GM12878 (cell line): ENCODE data around the gene BMPR2. TPM values are rescaled to one million over a fixed set of nuclear protein-coding genes. Genes with fewer than 3 reads are reported as not detected.

Experiments
- ATAC-seq: fragments of 200-7000 bp; cut with Tn5 transposase; 3 replicates; pipeline ENCODE4 v1.9.1; 2020; ENCODE audit warnings: mild to moderate bottlenecking, moderate library complexity
- BruUV-seq: library from RNA; stranded (reverse); fragments of 400-500 nt; replicated peaks from 2 replicates; lab custom pipeline; 2021; lab: Mats Ljungman, UMichigan
- CTCF ChIA-PET: fragments of 300-600 bp; sonication (Branson Sonifier 250); formaldehyde crosslinking; extraction: SDS; loops from one replicate; lab custom pipeline; 2021; ENCODE audit warnings: inconsistent platforms; lab: Yijun Ruan, JAX
- POLR2A ChIA-PET: fragments of 350-600 bp; formaldehyde crosslinking; extraction: SDS; loops from one replicate; lab custom pipeline; 2021; ENCODE audit warnings: inconsistent platforms; lab: Charles Lee
- RAD21 ChIA-PET: fragments of 300-600 bp; sonication (Branson Sonifier 250); formaldehyde crosslinking; loops from one replicate; lab custom pipeline; 2023; ENCODE audit warnings: antibody characterized with exemption; ENCODE audit not compliant: unreplicated experiment; lab: Charles Lee
- SMC1A ChIA-PET: fragments of 300-600 bp; sonication (Branson Sonifier 250); formaldehyde crosslinking; loops from one replicate; lab custom pipeline; 2023; ENCODE audit not compliant: unreplicated experiment, uncharacterized antibody; lab: Charles Lee
- DNase-seq: peaks from one replicate; pipeline ENCODE4 v3.0.0-alpha.2; 2011; ENCODE audit warnings: low read depth, low spot score
- FAIRE-seq: peaks from 3 replicates; lab custom pipeline; 2011; peaks lifted over from hg19 to GRCh38; lab: Jason Lieb, UNC
- H2AFZ ChIP-seq: 2 replicates; pipeline ENCODE4 v1.6.0; 2011; ENCODE audit warnings: low read depth, low read length, control low read depth; ENCODE audit not compliant: control insufficient read depth
- H3K27ac ChIP-seq: 2 replicates; pipeline ENCODE4 v1.5.1; 2011; ENCODE audit warnings: control low read depth; ENCODE audit not compliant: control insufficient read depth, insufficient read depth
- H3K27me3 ChIP-seq, 2 experiments: replicated peaks in 1 of 2; 2 replicates each; pipeline versions ENCODE4 v1.6.0 to v1.6.1; 2011; ENCODE audit warnings: low read length in 1 of 2; ENCODE audit not compliant: control insufficient read depth in 2 of 2, insufficient read depth in 2 of 2
- H3K36me3 ChIP-seq, 2 experiments: 2 replicates each; pipeline ENCODE4 v1.5.1; 2011; ENCODE audit warnings: low read length in 1 of 2; ENCODE audit not compliant: control insufficient read depth in 2 of 2, insufficient read depth in 2 of 2
- H3K4me1 ChIP-seq: 2 replicates; pipeline ENCODE4 v1.6.1; 2011; ENCODE audit warnings: mild to moderate bottlenecking, low read length, moderate library complexity, mixed read lengths; ENCODE audit not compliant: control insufficient read depth, insufficient read depth
- H3K4me2 ChIP-seq: 2 replicates; pipeline ENCODE4 v1.6.0; 2011; ENCODE audit warnings: control low read depth; ENCODE audit not compliant: control insufficient read depth, insufficient read depth
- H3K4me3 ChIP-seq: fragments of 200-600 bp; sonication (generic); 2 replicates; pipeline ENCODE4 v1.5.1; 2016
- H3K79me2 ChIP-seq: 2 replicates; pipeline ENCODE4 v1.6.0; 2011; ENCODE audit warnings: low read length; ENCODE audit not compliant: control insufficient read depth, insufficient read depth
- H3K9ac ChIP-seq: 2 replicates; pipeline ENCODE4 v1.8.0; 2011; ENCODE audit warnings: low read length, control low read depth, mixed read lengths; ENCODE audit not compliant: control insufficient read depth, insufficient read depth
- H3K9me3 ChIP-seq: replicated peaks from 3 replicates; pipeline ENCODE4 v1.5.1; 2011; ENCODE audit warnings: mild to moderate bottlenecking, low read length; ENCODE audit not compliant: control insufficient read depth, insufficient read depth
- H4K20me1 ChIP-seq: 2 replicates; pipeline ENCODE4 v1.6.0; 2011; ENCODE audit not compliant: control insufficient read depth, insufficient read depth
- ATF7 ChIP-seq: fragments of 450-650 bp; IDR thresholded peaks from 2 replicates; pipeline ENCODE4 v1.6.1; 2016; ENCODE audit warnings: low read depth, mild to moderate bottlenecking
- CEBPZ ChIP-seq: fragments of 150-350 bp; IDR thresholded peaks from 2 replicates; pipeline ENCODE4 v1.6.1; 2016; ENCODE audit warnings: low read depth, low read length
- ELK1 ChIP-seq: IDR thresholded peaks from 2 replicates; pipeline ENCODE4 v1.6.1; 2012; ENCODE audit warnings: low read depth, low read length, improper control_type of control experiment
- ETV6 ChIP-seq, 2 experiments: fragments of 450-650 bp in 1 of 2; IDR thresholded peaks in 1 of 2; conservative IDR thresholded peaks in 1 of 2; 2 replicates each; pipeline ENCODE4 v1.6.1; 2014; ENCODE audit warnings: antibody characterized with exemption in 1 of 2, borderline replicate concordance in 1 of 2, low read depth in 1 of 2, mild to moderate bottlenecking in 1 of 2, moderate library complexity in 1 of 2
- FOXM1 ChIP-seq: IDR thresholded peaks from 2 replicates; pipeline ENCODE4 v1.6.1; 2012; ENCODE audit warnings: low read depth, mild to moderate bottlenecking, inconsistent platforms, low read length, moderate library complexity
- GATAD2B ChIP-seq: fragments of 450-650 bp; conservative IDR thresholded peaks from 2 replicates; pipeline ENCODE4 v1.6.1; 2017; ENCODE audit warnings: low read depth, mild to moderate bottlenecking, moderate library complexity
- HSF1 ChIP-seq: fragments of 150-350 bp; IDR thresholded peaks from 2 replicates; pipeline ENCODE4 v1.6.1; 2014; ENCODE audit warnings: mild to moderate bottlenecking, low read depth, low read length
- MAX ChIP-seq: IDR thresholded peaks from 2 replicates; pipeline ENCODE4 v1.6.1; 2012; ENCODE audit warnings: low read depth, low read length, improper control_type of control experiment
- MTA3 ChIP-seq: IDR thresholded peaks from 2 replicates; pipeline ENCODE4 v1.6.1; 2012; ENCODE audit warnings: low read length, inconsistent platforms, borderline replicate concordance
- SMAD1 ChIP-seq: fragments of 450-650 bp; IDR thresholded peaks from 2 replicates; pipeline ENCODE4 v1.6.1; 2018; ENCODE audit warnings: mild to moderate bottlenecking, low read depth; ENCODE audit not compliant: partially characterized antibody
- SREBF1 ChIP-seq: IDR thresholded peaks from 2 replicates; pipeline ENCODE4 v1.6.1; 2012; ENCODE audit warnings: mild to moderate bottlenecking, low read length
- TBL1XR1 ChIP-seq: IDR thresholded peaks from 2 replicates; pipeline ENCODE4 v1.6.1; 2012; ENCODE audit warnings: low read depth, low read length, improper control_type of control experiment
- TCF3 ChIP-seq: IDR thresholded peaks from 2 replicates; pipeline ENCODE4 v1.6.1; 2012; ENCODE audit warnings: low read depth, mild to moderate bottlenecking, low read length, borderline replicate concordance; ENCODE audit not compliant: insufficient read depth
- ZBTB11 ChIP-seq: fragments of 450-650 bp; formaldehyde crosslinking; IDR thresholded peaks from 2 replicates; pipeline ENCODE4 v1.5.0; 2022; ENCODE audit warnings: mild to moderate bottlenecking, missing genetic modification characterization
- WGBS: methylation state at CpG from one replicate; pipeline ENCODE4 v1.1.6; 2016; ENCODE audit warnings: low lambda C conversion rate; ENCODE audit not compliant: insufficient replicate concordance, insufficient coverage; ENCODE audit errors: missing lambda C conversion rate; 5-methylcytosine and 5-hydroxymethylcytosine counted together
- in situ Hi-C: fragments of 300-500 bp; cut with MboI; formaldehyde crosslinking; loops from 9 replicates; pipeline ENCODE4 v1.14.3; 2018; ENCODE audit warnings: mixed read lengths
- intact Hi-C: fragments of 100-400 bp; cut with micrococcal nuclease; formaldehyde crosslinking; loops from one replicate; pipeline ENCODE4 v1.14.2; 2022; ENCODE audit not compliant: unreplicated experiment
- polyA plus RNA-seq, 11 experiments: library from polyadenylated mRNA; depleted of rRNA in 4 of 11; unstranded in 6 of 11; stranded (reverse) in 5 of 11; fragments of >200 nt; fragmentation: Nextera tagmentation in 4 of 11; fragmentation: Illumina TruSeq in 1 of 11; extraction: Ambion mirVana in 4 of 11; extraction: Trizol in 1 of 11; gene quantifications; 1 replicate in 1 of 11; 2 replicates in 10 of 11; pipeline versions ENCODE4 v1.2.1 to v1.2.3, GENCODE V29; 2011 to 2016; ENCODE audit warnings: inconsistent platforms in 2 of 11, missing spikeins in 2 of 11, low read depth in 1 of 11
- total RNA-seq, 4 experiments: library from RNA; depleted of rRNA in 3 of 4; stranded (reverse); fragments of >200 nt in 3 of 4; fragmentation: Illumina TruSeq in 1 of 4; extraction: Trizol in 1 of 4; gene quantifications; 2 replicates each; pipeline versions ENCODE4 v1.2.1 to v1.2.3, GENCODE V29; 2013 to 2021

The BMPR2 gene
- total and polyA plus RNA-seq, 10 of the 15 experiments (the other 5 are each of a cell fraction or from before 2014, with no cell fraction given), result 2.4 to 33.0 (median 7.1) TPM

GRCh38 chr2:202373490-202373889, 2.6 kb upstream of the BMPR2 start:
- no peaks in the 10 kb centered on the region for H4K20me1 ChIP-seq
- H2AFZ ChIP-seq, result no peak overlapping the region
- no peak overlapping the region for H3K9ac ChIP-seq
- ChIA-PET POLR2A (no interaction called here), CTCF (interaction anchor here (0.6 to 1.8 kb wide), 2 partner anchors 11 to 95 kb away, joined by 4 to 5 read pairs; no protein-coding TSS in a partner anchor), RAD21 (no interaction called here), SMC1A (no interaction called here)
- H3K4me2 ChIP-seq, result no peak overlapping the region
- no peak overlapping the region for H3K4me3 ChIP-seq
- DNase-seq (no peak), FAIRE-seq (no peak), ATAC-seq (no peak)
- no peaks in the 10 kb centered on the region; a peak in 1 of 4 replicates for H3K36me3 ChIP-seq
- no peaks in the 10 kb centered on the region for H3K27me3 ChIP-seq
- H3K9me3 ChIP-seq, result no peaks in the 10 kb centered on the region
- peaks cover 5% of the 10 kb centered on the region; the same call in 1 of the 2 replicates for H3K4me1 ChIP-seq
- H3K27ac ChIP-seq, result no peak overlapping the region
- intact Hi-C loops (loop anchor here (10.0 kb wide), 1 partner anchor 1509 kb away; the partner anchor contains the start of gene CLK1), in situ Hi-C loops (no loop called here)
- peaks cover 24% of the 10 kb centered on the region for H3K79me2 ChIP-seq
- 89% methylated on average over 7 of the region's 7 CpGs for WGBS
- no TSS peak for BruUV-seq
- TF ChIP-seq FOXM1 (no peak), ELK1 (no peak), SREBF1 (no peak), HSF1 (no peak), ETV6 (conservative IDR thresholded peaks at IDR 0.05 in 1 of 2, IDR thresholded peaks at IDR 0.05 in 1 of 2; ENCODE audit: borderline replicate concordance in 1 of 2, low read depth in 1 of 2) (no peak), GATAD2B (no peak), TBL1XR1 (no peak), CEBPZ (no peak), MAX (no peak), TCF3 (no peak), SMAD1 (no peak), MTA3 (no peak), ZBTB11 (no peak), ATF7 (no peak)
